Measurements from ENCODE around the gene RPS6KA5.

RPS6KA5 gene

GRCh38 chr14:90812109-90812508 is 248.3 kb downstream of the RPS6KA5 start:
- no peak for DNase-seq (ENCODE audit: extremely low read depth in 1 of 2, low read depth in 1 of 2)

- no peak for DNase-seq (ENCODE audit: extremely low read depth in 1 of 2, low read depth in 1 of 2)
Observed at GRCh38 chr14:90811641-90812040, 248.8 kb downstream of the RPS6KA5 start.

- no peak for DNase-seq (ENCODE audit: extremely low read depth in 1 of 2, low read depth in 1 of 2)
Observed at GRCh38 chr14:90810806-90811205, 249.6 kb downstream of the RPS6KA5 start.

GRCh38 chr14:90809530-90810312 is 250.7 kb downstream of the RPS6KA5 start:
- no peak for DNase-seq (ENCODE audit: extremely low read depth in 1 of 2, low read depth in 1 of 2)

GRCh38 chr14:90808759-90809529 is 251.5 kb downstream of the RPS6KA5 start:
- DNase-seq (ENCODE audit: extremely low read depth in 1 of 2, low read depth in 1 of 2): no peak

- DNase-seq (ENCODE audit: extremely low read depth in 1 of 2, low read depth in 1 of 2): no peak
Observed at GRCh38 chr14:90807060-90807459, 253.4 kb downstream of the RPS6KA5 start.

- no peak for DNase-seq (ENCODE audit: extremely low read depth in 1 of 2, low read depth in 1 of 2)
Observed at GRCh38 chr14:90805662-90806540, 254.5 kb downstream of the RPS6KA5 start.

GRCh38 chr14:90805084-90805391 is 255.4 kb downstream of the RPS6KA5 start:
- DNase-seq (ENCODE audit: extremely low read depth in 1 of 2, low read depth in 1 of 2): no peak

- no peak for DNase-seq (ENCODE audit: extremely low read depth in 1 of 2, low read depth in 1 of 2)
Observed at GRCh38 chr14:90804292-90805083, 256.0 kb downstream of the RPS6KA5 start.

GRCh38 chr14:90803249-90803648 is 257.2 kb downstream of the RPS6KA5 start:
- DNase-seq (ENCODE audit: extremely low read depth in 1 of 2, low read depth in 1 of 2): no peak

GRCh38 chr14:90799420-90799819 is 261.0 kb downstream of the RPS6KA5 start:
- DNase-seq (ENCODE audit: extremely low read depth in 1 of 2, low read depth in 1 of 2): no peak

GRCh38 chr14:90797919-90798318 is 262.5 kb downstream of the RPS6KA5 start:
- no peak for DNase-seq (ENCODE audit: extremely low read depth in 1 of 2, low read depth in 1 of 2)
